ENCODE measurements around the gene ABLIM2.

The ABLIM2 gene

GRCh38 chr4:8135666-8136065 lies 22.9 kb downstream of the ABLIM2 start:
- DNase-seq = no peak

DNA sequence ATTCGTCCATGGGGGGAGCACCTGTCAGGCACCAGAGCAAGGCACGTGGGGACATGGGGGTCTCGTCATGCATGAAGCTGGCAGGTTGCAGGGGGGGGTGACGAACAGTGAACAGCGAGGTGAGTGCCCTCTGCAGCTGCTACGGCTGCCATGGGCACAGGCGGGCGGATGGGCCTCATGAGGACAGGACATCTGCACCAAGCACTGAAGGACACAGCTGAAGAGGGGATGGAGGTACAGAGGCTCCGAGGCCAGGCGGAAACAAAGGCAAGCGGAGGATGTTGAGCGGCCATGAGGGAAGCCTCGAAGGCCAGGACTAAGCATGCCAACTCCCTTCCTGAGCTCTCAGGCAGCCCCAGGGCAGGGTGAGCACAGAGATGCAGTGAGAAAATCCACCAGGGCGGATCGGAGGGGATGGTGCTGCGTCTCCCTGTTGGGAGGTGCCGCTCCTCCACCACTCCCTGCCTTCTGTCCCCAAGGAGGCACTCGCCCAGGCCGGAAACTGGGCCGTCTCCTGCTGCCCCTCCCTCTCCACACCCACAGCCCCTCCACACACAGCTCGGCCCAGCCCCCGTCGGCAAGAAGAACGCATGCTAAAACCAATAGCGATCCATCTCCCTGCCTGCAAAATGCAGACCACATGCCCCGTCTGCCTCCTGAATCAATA lies 24.6 kb downstream of the ABLIM2 start:
- no peak for DNase-seq

- DNase-seq = no peak
Measured at GRCh38 chr4:8132947-8133705, 25.5 kb downstream of the ABLIM2 start.

DNA sequence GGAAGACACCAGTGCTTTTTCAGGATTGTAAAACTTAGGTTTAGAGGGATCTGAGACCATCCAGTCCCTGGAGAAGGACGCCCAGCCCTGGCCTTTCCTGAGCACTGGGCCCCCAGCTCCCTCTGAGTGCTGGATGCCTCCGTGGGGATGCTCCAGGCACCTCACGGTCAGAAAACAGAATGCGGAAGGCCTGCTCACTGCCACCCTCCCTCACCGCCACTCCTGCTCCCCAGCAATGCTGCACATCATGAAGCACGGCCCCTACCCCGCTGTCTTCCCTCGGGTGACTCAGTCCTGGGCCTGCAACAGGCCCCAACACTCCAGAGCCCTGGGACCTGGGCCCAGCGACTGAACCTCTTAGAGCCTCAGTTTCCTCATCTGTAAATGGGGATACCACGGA lies 26.2 kb downstream of the ABLIM2 start:
- no peak for DNase-seq

DNA sequence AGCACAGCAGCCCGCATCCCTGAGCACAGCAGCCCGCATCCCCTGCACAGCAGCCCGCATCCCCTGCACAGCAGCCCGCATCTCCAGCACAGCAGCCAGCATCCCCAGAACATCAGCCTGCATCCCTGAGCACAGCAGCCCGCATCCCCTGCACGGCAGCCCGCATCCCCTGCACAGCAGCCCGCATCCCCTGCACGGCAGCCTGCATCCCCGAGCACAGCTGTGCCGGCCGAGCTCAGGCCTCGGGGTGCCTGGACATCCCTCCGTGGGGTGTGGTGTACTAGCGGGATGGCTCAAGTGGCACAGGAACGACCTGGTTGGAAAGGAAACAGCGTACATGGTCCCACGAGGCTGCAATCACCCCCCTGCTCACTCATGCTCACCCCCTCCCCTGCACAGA lies 26.8 kb downstream of the ABLIM2 start:
- DNase-seq = no peak

DNA sequence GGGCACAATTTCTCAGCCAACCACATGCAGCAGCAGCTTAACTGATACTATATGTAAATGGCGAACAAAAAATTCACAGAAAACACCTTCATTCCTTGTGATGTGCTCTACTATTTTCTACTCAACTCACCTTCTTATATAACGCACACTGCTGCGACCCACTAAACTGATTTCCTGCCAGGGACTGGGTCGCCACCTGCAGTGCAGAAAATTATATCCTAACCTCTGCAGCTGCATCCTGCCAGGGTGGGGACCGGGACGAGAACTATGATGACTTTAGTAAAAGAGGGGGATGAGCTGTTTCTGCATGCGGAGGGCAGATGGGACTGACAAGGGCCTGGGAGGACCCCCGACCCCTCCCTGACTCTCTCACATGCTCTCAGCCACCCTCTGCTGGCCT lies 27.4 kb downstream of the ABLIM2 start:
- DNase-seq = no peak

DNA sequence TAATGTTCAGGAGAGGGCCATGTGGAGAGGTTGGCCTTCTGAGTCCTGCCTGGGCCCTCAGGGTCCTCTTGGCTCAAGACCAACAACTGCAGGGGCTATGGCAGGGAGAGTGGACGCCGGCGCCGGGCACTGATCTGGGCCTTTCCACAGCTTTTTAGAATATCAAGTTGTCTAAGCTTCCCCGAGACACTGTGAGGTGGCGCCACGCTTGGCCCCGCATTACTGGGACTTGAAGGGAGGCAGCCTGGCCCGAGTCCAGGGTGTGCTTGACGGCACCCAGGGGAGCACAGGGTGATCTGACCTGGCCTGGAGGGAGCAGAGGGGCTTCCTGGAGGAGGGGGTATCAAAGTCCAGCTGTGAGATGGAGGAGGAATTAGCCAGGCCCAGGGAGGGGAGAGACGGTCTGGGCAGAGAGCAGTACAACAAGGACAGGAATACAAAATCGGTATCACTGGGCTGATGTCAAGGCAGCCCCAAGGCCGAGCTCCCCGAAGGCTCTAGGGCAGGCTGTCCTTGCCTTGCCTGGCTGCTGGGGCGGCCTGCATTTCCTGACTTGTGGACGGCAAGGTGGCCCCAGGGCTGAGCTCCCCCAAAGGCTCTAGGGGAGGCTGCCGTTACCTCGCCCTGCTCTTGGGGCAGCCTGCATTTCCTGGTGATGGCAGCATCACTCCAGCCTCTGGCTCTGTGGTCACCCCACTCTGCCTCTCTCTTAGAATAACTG lies 28.1 kb downstream of the ABLIM2 start:
- no peak for DNase-seq

- no peak for DNase-seq
Measured at GRCh38 chr4:8129785-8130184, 28.8 kb downstream of the ABLIM2 start.

DNA sequence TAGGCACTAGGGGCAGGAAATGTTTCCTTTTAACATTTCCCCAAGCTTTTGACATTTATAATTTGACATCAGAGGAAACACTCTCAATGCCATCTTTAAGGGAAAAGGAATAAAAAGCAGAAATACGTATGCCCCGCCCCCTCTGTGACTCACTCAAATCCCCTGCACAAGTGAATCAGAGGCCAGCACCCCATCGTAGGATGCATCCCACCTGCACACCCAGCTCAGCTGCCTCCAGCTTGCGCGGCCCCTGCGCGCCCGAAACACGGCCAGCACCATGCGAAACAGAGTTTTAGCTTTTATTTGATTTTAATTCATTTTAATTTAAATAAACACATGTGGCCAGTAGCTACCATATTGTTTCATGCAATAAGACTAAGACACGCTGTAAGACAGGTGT lies 29.5 kb downstream of the ABLIM2 start:
- DNase-seq = no peak

DNA sequence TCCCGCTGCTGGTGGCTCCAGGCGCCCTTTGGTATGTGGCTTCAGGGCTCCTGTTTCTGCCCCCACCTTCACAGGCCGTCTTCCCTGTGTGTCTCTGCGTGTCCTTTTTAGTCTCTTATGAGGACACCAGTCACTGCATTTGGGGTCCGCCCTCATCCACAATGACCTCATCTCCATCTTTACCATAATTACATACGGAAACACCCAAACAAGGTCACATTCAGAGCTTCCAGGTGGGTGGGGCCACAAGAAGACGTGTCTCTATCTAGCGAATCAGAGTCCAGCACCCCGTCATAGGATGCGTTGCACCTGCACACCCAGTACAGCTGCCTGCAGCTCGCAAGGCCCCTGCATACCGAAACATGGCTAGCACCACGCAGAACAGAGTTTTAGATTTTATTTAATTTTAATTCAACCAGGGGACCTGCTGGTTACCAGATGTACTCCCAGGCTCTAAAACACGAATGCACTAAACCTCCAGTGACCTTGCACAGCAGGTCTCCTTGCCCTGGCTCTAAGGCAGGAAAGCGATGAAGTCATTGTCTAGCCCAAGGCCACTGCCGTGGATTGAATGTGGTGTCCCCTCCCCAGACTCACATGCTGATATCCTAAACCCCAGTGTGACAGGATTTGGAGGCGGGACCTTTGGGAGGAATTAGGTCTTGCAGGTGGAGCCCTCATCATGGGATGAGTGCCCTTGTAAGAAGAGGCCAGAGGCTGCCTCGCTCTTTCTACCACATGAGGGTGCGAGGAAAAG lies 30.3 kb downstream of the ABLIM2 start:
- DNase-seq = no peak

DNA sequence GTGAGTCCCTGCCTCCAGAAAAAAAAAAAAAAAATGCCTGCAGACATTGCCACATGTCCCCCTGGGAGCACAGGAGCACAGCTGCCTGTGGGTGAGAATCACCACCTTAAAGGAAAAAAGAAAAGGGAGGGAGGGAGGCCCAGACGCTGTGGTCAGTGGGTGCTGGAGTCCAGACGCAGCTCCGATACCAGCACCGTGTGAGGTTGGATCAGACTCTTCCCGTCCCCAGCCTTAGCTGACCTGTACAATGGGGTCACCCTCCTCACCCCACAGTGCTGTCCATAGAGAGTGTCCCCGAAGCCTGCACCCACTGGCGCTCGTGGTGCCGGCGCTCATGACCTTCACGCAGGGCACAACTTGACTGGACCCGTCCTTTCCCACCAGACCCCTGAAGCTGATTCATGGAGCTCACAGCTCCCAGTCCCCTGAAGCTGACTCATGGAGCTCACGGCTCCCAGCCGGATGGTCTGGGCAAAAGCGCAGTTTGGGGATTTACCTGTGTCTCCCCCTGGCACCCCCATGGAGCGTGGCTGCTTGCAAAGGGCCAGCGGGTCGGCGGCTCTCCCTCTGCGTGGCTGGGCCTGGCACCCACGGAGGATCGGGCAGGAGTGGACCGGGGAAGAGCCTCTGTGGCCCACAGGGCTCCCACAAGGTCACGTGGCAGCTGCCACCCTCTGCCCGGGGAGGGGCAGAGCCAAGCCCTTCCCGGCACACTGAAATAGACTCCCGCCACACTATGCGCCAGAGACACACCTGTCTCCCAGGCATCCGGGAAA lies 31.4 kb downstream of the ABLIM2 start:
- DNase-seq = no peak

DNA sequence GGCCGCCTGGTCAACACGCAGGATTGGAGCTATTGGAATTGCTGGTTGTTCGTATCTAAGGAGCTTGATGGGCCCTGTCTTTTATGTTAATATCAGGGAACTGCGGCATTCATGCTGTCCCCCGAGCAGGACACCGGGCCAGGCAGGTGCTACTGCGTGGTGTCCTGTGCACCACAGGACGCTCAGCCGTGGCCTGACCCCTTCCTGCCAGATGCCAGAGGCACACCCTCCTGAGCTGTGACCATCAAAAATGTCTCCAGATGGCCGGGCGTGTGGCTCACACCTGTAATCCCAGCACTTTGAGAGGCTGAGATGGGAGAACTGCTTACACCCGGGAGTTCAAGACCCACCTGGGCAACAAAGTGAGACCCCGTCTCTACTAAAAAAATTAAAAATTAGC lies 32.1 kb downstream of the ABLIM2 start:
- no peak for DNase-seq

DNA sequence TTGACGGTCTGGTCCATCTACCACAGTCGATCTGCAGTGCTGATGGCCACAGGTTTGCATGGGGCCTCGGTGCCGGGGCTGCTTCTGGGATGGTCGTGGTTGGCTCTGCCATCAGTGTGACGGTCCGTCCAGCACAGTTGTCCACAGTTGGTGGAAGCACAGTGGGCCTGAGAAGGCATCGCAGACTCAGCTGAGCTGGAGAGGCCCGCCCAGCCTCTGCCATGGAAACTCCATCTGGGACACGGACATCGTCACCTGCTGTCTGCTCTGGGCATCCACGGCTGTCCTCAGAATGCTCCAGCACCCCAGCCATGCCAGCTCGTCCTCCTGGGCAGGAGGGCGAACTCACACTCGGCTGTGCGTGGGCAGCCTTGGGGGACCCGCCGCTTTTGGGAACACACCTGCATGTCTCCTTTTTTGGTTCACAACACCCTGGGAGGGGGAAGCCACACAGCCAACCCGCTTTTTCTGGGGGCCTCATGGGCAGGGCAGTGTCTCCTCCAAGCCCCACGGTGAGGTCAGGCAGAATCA lies 33.0 kb downstream of the ABLIM2 start:
- no peak for DNase-seq

DNA sequence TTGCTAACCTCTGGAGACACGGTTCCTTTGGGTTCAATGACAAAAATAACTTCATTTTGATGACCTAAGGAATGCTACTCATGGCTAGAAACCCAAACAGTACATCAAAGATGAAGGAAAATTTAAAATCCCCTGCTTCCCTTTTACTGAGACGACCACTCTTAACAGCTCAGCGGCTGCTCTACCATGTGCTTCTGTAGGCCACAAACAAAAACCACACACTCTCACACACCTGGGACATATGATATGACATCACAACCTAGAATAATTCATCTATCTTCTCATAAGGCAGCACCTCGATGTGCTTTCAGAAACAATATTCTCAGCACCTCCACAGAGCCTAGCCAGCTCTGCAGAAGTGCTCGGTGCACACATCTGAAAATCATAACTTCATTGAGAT lies 34.7 kb downstream of the ABLIM2 start:
- no peak for DNase-seq

DNA sequence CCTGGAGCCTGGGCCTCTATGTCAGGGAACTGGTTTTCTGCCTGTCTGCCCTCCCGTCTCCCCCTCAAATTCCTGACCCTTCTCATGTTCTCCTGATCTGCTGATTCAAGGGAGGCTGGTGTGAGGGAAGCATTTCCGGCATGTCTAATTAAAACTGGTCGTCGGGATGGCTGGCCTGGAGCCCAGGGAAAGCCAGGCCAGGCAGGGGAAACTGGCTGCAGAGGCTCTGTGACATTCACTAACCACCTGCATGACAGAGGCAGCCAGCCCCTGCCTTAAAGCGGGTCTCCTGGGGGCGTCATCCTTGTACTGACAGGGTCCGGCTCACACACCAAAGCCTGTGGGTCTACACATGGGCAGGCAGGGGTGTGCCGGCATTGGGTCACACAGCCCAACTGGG lies 35.2 kb downstream of the ABLIM2 start:
- DNase-seq = no peak

GRCh38 chr4:8122746-8123145 lies 35.9 kb downstream of the ABLIM2 start:
- no peak for DNase-seq

DNA sequence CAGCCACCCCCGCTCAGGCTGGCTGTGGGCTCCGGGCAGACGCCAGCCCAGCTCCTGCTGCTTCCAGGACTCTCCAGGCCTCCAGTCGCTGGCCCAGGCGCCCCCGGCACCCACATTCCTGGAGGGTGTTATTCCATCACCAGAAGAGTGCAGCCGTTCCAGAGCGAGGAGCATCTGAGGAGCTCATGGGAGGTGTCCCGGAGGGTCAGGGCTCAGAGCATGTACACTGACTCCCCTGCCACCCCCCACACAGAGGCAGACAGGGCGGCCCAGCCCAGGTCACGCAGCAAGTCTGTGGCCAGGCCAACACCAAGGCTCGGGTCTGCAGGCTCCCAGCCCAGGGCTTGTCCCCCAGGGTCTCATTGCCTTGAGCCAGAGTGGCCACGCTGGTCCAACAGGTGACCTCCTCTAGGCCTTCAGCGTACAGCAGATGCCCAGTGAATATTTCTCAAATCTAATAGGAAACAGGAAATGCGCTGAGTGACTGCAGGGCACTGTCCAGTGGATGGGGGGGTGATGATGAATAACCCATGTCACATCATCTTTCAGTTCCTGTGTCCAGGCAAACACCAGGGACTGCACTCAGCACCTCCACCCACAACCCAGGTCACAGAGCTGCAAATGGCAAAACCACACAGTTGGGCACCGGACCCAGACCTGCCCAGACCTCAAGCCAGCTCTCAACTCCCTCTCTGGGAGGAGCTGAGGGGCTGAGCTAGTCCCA lies 37.2 kb downstream of the ABLIM2 start:
- no peak for DNase-seq

GRCh38 chr4:8120501-8120900 lies 38.1 kb downstream of the ABLIM2 start:
- DNase-seq = no peak

GRCh38 chr4:8119877-8120276 lies 38.7 kb downstream of the ABLIM2 start:
- no peak for DNase-seq

- DNase-seq = no peak
Measured at GRCh38 chr4:8118531-8118930, 40.1 kb downstream of the ABLIM2 start.

GRCh38 chr4:8118035-8118434 lies 40.6 kb downstream of the ABLIM2 start:
- no peak for DNase-seq

GRCh38 chr4:8117278-8117682 lies 41.3 kb downstream of the ABLIM2 start:
- DNase-seq = peak; percentile 67

All from stimulated activated CD4-positive, alpha-beta T cell treated with anti-CD3 and anti-CD28 coated beads, Interleukin-1b, Interleukin-23, amount 100 ng/mL, for 48 hours (primary cell).